Spleen (tissue), 7 donors: ENCODE measurements around the gene CEMP1.
"Not testable (repeated sequence)": the region's sequence is repeated elsewhere in the genome, so short reads cannot be mapped to it uniquely, and the experiment has no call there.

Experiments used
- POLR2A ChIP-seq, 3 donors: fragments of 450-650 bp; IDR thresholded peaks; one replicate each; pipeline ENCODE4 v1.5.1; 2017; ENCODE audit warnings: antibody characterized with exemption in 3 of 3, mild to moderate bottlenecking in 1 of 3
- POLR2AphosphoS5 ChIP-seq, 3 donors: sonication (generic); formaldehyde crosslinking; IDR thresholded peaks; one replicate each; pipeline ENCODE4 v1.5.1; 2017; ENCODE audit warnings: antibody characterized with exemption in 3 of 3
- TF ChIP-seq, protein P1 (sequence below), 11 experiments: fragments of 200-600 bp in 7 of 11; fragments of 450-650 bp in 4 of 11; sonication (generic) in 4 of 11; IDR thresholded peaks in 8 of 11; conservative IDR thresholded peaks in 3 of 11; 1 replicate in 7 of 11; 2 replicates in 4 of 11; pipeline versions ENCODE4 v1.4.0 to v1.8.0; 2016 to 2021; ENCODE audit warnings: antibody characterized with exemption in 11 of 11, inconsistent platforms in 4 of 11, mild to moderate bottlenecking in 1 of 11
- donor health status: DM: no; HTN: no; CAD: no; lungs with moderate emphysema.
- donor health status: DM: no; HTN: no; CAD: no.
- donor health status: DM: no; HTN: no; CAD: no.

DNA sequence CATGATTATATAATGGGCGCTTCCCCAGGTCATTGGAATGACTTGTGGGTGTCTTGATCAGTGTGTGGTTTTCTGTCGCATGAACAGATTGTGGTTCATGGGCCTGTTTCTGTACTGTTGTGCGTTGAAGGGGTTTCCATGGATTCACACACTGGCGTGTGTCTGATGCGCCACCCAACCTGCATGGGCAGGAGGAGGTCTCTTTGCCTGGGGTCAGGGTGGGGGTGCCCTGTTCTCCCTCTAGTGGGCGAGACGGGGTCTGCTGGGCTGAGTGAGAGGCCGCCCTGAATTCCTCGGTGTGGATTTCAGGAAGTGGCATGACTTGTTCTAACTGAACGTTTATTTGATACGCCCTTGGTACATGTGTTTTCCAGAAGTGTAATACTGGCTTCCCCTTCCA is 48.9 kb upstream of the CEMP1 start:
- TF ChIP-seq, protein P1, sequence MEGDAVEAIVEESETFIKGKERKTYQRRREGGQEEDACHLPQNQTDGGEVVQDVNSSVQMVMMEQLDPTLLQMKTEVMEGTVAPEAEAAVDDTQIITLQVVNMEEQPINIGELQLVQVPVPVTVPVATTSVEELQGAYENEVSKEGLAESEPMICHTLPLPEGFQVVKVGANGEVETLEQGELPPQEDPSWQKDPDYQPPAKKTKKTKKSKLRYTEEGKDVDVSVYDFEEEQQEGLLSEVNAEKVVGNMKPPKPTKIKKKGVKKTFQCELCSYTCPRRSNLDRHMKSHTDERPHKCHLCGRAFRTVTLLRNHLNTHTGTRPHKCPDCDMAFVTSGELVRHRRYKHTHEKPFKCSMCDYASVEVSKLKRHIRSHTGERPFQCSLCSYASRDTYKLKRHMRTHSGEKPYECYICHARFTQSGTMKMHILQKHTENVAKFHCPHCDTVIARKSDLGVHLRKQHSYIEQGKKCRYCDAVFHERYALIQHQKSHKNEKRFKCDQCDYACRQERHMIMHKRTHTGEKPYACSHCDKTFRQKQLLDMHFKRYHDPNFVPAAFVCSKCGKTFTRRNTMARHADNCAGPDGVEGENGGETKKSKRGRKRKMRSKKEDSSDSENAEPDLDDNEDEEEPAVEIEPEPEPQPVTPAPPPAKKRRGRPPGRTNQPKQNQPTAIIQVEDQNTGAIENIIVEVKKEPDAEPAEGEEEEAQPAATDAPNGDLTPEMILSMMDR (IDR thresholded peaks at IDR 0.05 in 8 of 11, conservative IDR thresholded peaks at IDR 0.05 in 3 of 11): not testable (repeated sequence)
- TF ChIP-seq POLR2A, POLR2AphosphoS5 (IDR thresholded peaks at IDR 0.05): not testable (repeated sequence)
